ENCODE data around the gene SMCO2.

DNA sequence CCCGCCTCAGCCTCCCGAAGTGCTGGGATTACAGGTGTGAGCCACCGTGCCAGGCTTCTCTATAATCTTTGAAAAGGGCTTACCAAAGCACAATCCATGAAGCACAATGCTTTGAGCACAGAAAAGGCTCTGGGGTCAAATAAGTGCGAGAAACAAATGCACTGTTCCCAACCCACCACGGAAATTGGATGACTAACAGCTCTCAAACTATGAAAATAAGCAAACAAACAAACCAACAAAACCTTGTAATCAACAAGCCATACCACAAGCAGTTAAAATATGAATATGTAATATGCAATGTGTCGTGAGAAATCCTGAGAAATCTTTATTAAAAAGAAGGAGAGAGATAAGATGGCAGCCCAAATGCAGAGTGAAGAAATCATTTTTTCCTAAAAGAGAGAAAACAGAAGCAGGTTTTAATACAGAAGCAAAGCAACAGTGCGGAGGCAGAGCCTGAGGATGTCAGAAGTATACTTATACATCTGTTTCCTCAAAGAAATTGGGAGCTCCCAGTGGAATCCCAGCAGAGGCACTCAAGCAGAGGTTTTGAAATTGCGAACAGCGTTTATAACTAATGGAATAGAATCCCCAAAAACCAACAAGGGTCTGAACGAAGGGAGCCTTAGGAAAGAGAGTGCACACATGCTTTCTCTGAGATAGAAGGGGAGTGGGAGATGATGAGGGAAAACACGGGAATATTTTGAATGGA is 17.1 kb downstream of the SMCO2 start:
- TF ChIP-seq MXI1 (IDR thresholded peaks at IDR 0.05; ENCODE audit: borderline replicate concordance, low read depth, low read length) (no peak), RFX5 (IDR thresholded peaks at IDR 0.05; ENCODE audit: low read depth, low read length) (no peak), NFE2L2 (IDR thresholded peaks at IDR 0.05; ENCODE audit: low read depth, low read length) (no peak)
- TF ChIP-seq, protein P1, sequence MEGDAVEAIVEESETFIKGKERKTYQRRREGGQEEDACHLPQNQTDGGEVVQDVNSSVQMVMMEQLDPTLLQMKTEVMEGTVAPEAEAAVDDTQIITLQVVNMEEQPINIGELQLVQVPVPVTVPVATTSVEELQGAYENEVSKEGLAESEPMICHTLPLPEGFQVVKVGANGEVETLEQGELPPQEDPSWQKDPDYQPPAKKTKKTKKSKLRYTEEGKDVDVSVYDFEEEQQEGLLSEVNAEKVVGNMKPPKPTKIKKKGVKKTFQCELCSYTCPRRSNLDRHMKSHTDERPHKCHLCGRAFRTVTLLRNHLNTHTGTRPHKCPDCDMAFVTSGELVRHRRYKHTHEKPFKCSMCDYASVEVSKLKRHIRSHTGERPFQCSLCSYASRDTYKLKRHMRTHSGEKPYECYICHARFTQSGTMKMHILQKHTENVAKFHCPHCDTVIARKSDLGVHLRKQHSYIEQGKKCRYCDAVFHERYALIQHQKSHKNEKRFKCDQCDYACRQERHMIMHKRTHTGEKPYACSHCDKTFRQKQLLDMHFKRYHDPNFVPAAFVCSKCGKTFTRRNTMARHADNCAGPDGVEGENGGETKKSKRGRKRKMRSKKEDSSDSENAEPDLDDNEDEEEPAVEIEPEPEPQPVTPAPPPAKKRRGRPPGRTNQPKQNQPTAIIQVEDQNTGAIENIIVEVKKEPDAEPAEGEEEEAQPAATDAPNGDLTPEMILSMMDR (conservative IDR thresholded peaks at IDR 0.05; ENCODE audit: low read depth, low read length) = no peak
